ENCODE results near the gene SYNC. TPM values are rescaled to one million over a fixed set of nuclear protein-coding genes. Genes with fewer than 3 reads are reported as not detected.
"Not testable (repeated sequence)": the region's sequence is repeated elsewhere in the genome, so short reads cannot be mapped to it uniquely, and the experiment has no call there.

SYNC gene
- total RNA-seq, 1 donor from 2014 or later: 1.3 TPM

GRCh38 chr1:32683397-32683796 lies 19.2 kb downstream of the SYNC start:
- peaks cover 14% of the 10 kb centered on the region for H3K4me1 Mint-ChIP-seq (ENCODE audit: unreplicated experiment)
- no peak overlapping the region for H3K4me3 Mint-ChIP-seq
- H3K9me3 Mint-ChIP-seq: no peaks in the 10 kb centered on the region
- H3K27me3 Mint-ChIP-seq: no peaks in the 10 kb centered on the region
- no peak for TF ChIP-seq CTCF (conservative IDR thresholded peaks at IDR 0.05)
- no peak for DNase-seq (ENCODE audit: extremely low spot score, unreplicated experiment)
- no peak overlapping the region for H3K27ac Mint-ChIP-seq
- H3K36me3 Mint-ChIP-seq: peaks cover 35% of the 10 kb centered on the region

- Mint-ChIP-seq H3K9me3 (no peaks in the 10 kb centered on the region), H3K36me3 (peaks cover 39% of the 10 kb centered on the region), H3K4me3 (no peak overlapping the region), H3K27me3 (no peaks in the 10 kb centered on the region), H3K4me1 (ENCODE audit: unreplicated experiment) (peaks cover 10% of the 10 kb centered on the region), H3K27ac (peak overlapping the region; percentile 31)
- TF ChIP-seq CTCF (conservative IDR thresholded peaks at IDR 0.05): no peak
- DNase-seq (ENCODE audit: extremely low spot score, unreplicated experiment): no peak
Observed at GRCh38 chr1:32681999-32682398, 20.6 kb downstream of the SYNC start.

- TF ChIP-seq CTCF (conservative IDR thresholded peaks at IDR 0.05): no peak
- peaks cover 10% of the 10 kb centered on the region for H3K4me1 Mint-ChIP-seq (ENCODE audit: unreplicated experiment)
- H3K4me3 Mint-ChIP-seq: no peak overlapping the region
- peak overlapping the region; percentile 31 for H3K27ac Mint-ChIP-seq
- H3K9me3 Mint-ChIP-seq: no peaks in the 10 kb centered on the region
- H3K27me3 Mint-ChIP-seq: no peaks in the 10 kb centered on the region
- DNase-seq (ENCODE audit: extremely low spot score, unreplicated experiment): no peak
- peaks cover 37% of the 10 kb centered on the region for H3K36me3 Mint-ChIP-seq
Observed at GRCh38 chr1:32681509-32681908, 21.1 kb downstream of the SYNC start.

- Mint-ChIP-seq H3K9me3 (no peaks in the 10 kb centered on the region), H3K4me3 (no peak overlapping the region), H3K36me3 (peaks cover 38% of the 10 kb centered on the region), H3K27me3 (no peaks in the 10 kb centered on the region), H3K27ac (no peak overlapping the region), H3K4me1 (ENCODE audit: unreplicated experiment) (peaks cover 10% of the 10 kb centered on the region)
- TF ChIP-seq CTCF (conservative IDR thresholded peaks at IDR 0.05): no peak
- no peak for DNase-seq (ENCODE audit: extremely low spot score, unreplicated experiment)
Observed at GRCh38 chr1:32680642-32681041, 21.9 kb downstream of the SYNC start.

- peaks cover 38% of the 10 kb centered on the region for H3K36me3 Mint-ChIP-seq
Observed at GRCh38 chr1:32679993-32680392, 22.6 kb downstream of the SYNC start.

GRCh38 chr1:32676945-32677344 lies 25.6 kb downstream of the SYNC start:
- no peak for TF ChIP-seq CTCF (conservative IDR thresholded peaks at IDR 0.05)
- no peak overlapping the region for H3K4me3 Mint-ChIP-seq
- H3K27me3 Mint-ChIP-seq: no peaks in the 10 kb centered on the region
- H3K36me3 Mint-ChIP-seq: peaks cover 56% of the 10 kb centered on the region
- H3K4me1 Mint-ChIP-seq (ENCODE audit: unreplicated experiment): peaks cover 10% of the 10 kb centered on the region
- H3K9me3 Mint-ChIP-seq: no peaks in the 10 kb centered on the region
- DNase-seq (ENCODE audit: extremely low spot score, unreplicated experiment): no peak
- H3K27ac Mint-ChIP-seq: no peak overlapping the region

More at GRCh38 chr1:32679993-32680392, 22.6 kb downstream of the SYNC start:
- not testable (repeated sequence) for H3K9me3 Mint-ChIP-seq; H3K4me3 Mint-ChIP-seq; H3K27ac Mint-ChIP-seq; DNase-seq (ENCODE audit: extremely low spot score, unreplicated experiment); H3K27me3 Mint-ChIP-seq
- H3K4me1 Mint-ChIP-seq (ENCODE audit: unreplicated experiment): peaks cover 10% of the 10 kb centered on the region

- peaks cover 44% of the 10 kb centered on the region for H3K36me3 Mint-ChIP-seq
- H3K27me3 Mint-ChIP-seq, H3K27ac Mint-ChIP-seq: not testable (repeated sequence)
Observed at GRCh38 chr1:32668716-32669115, 33.9 kb downstream of the SYNC start.

More at GRCh38 chr1:32668716-32669115, 33.9 kb downstream of the SYNC start:
- not testable (repeated sequence) for H3K4me1 Mint-ChIP-seq (ENCODE audit: unreplicated experiment); H3K4me3 Mint-ChIP-seq; DNase-seq (ENCODE audit: extremely low spot score, unreplicated experiment); H3K9me3 Mint-ChIP-seq
